WTC11 (cell line): ENCODE measurements around the gene ACHE.

Experiments used
- CREB1 ChIP-seq: sonication (generic); formaldehyde crosslinking; IDR thresholded peaks from 2 replicates; pipeline ENCODE4 v1.8.0; 2023; ENCODE audit warnings: mild to moderate bottlenecking, missing genetic modification reagents
- GTF2I ChIP-seq: fragments of 250-450 bp; sonication (Bioruptor Pico); conservative IDR thresholded peaks from 2 replicates; pipeline ENCODE4 v1.4.0; 2021; ENCODE audit warnings: mild to moderate bottlenecking
- JUN ChIP-seq: sonication (generic); formaldehyde crosslinking; IDR thresholded peaks from 2 replicates; pipeline ENCODE4 v1.8.0; 2023; ENCODE audit warnings: mild to moderate bottlenecking, missing genetic modification reagents
- TEAD4 ChIP-seq: sonication (generic); formaldehyde crosslinking; IDR thresholded peaks from 2 replicates; pipeline ENCODE4 v1.8.0; 2022; ENCODE audit warnings: mild to moderate bottlenecking, missing genetic modification reagents
- TF ChIP-seq, protein P1 (sequence below): fragments of 200-600 bp; IDR thresholded peaks from 2 replicates; pipeline ENCODE4 v1.8.0; 2022; ENCODE audit warnings: antibody characterized with exemption

DNA sequence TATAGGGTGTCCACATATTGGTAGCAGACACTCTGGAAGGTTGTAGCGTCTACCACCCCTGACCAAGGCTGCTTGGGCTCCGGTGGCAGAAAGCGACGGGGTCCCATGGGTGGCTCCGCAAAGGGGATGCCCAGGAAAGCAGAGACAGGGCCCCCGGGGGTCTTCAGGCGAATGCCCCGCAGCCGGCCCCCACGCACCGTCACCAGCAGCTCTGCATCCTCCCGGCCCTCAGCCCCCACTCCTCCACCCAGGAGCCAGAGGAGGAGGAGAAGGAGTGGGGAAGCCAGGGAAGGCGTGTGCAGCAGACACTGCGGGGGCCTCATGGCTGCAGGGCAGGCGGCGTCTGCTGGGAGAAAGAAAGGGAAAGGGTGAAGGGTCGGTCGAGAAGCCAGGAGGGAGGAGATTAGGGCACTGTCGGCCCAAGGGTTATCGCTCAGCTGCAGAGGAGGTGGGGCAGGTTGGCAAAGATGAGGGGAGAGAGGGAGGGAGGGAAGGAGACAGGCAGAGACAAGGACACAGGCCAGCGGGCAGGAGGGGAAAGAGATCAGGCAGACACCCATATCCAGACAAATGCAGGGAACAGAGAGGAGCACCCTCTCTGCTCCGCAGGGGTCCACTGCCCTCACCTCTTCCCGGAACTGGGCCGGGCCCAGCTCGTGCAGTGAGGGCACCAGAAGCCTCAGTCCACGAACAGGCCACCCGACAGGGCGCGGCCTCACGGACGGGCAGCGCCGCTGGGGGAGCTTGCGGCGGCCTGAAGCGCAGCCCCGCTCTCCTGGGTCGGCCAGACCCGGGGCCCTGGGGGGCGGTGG lies 1.6 kb downstream of the ACHE start:
- TF ChIP-seq, protein P1, sequence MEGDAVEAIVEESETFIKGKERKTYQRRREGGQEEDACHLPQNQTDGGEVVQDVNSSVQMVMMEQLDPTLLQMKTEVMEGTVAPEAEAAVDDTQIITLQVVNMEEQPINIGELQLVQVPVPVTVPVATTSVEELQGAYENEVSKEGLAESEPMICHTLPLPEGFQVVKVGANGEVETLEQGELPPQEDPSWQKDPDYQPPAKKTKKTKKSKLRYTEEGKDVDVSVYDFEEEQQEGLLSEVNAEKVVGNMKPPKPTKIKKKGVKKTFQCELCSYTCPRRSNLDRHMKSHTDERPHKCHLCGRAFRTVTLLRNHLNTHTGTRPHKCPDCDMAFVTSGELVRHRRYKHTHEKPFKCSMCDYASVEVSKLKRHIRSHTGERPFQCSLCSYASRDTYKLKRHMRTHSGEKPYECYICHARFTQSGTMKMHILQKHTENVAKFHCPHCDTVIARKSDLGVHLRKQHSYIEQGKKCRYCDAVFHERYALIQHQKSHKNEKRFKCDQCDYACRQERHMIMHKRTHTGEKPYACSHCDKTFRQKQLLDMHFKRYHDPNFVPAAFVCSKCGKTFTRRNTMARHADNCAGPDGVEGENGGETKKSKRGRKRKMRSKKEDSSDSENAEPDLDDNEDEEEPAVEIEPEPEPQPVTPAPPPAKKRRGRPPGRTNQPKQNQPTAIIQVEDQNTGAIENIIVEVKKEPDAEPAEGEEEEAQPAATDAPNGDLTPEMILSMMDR: no peak
- no peak for TF ChIP-seq JUN (CRISPR knock-in tag)
- TF ChIP-seq GTF2I (CRISPR knock-in tag): no peak
- no peak for TF ChIP-seq CREB1 (CRISPR knock-in tag)
- TF ChIP-seq TEAD4 (CRISPR knock-in tag): no peak
